CD4-positive, alpha-beta T cell (primary cell): ENCODE data around the gene ZBTB7C. TPM values are rescaled to one million over a fixed set of nuclear protein-coding genes. Genes with fewer than 3 reads are reported as not detected.

Source experiments
- ATAC-seq: fragments of 200-7000 bp; cut with Tn5 transposase; one replicate; pipeline ENCODE4 v1.10.0; 2022; ENCODE audit warnings: mild to moderate bottlenecking; ENCODE audit not compliant: poor library complexity
- CTCF ChIA-PET: fragments of 350-600 bp; sonication (Branson Sonifier 250); formaldehyde crosslinking; loops from one replicate; lab custom pipeline; 2021; ENCODE audit warnings: antibody characterized with exemption, inconsistent platforms; lab: Charles Lee
- POLR2A ChIA-PET: fragments of 350-600 bp; sonication (Branson Sonifier 250); formaldehyde crosslinking; loops from one replicate; lab custom pipeline; 2021; ENCODE audit warnings: antibody characterized with exemption, inconsistent platforms; lab: Charles Lee
- DNase-seq, 14 experiments: peaks; one replicate each; pipeline ENCODE4 v3.0.0-alpha.2; 2013 to 2020; ENCODE audit warnings: mixed read lengths in 2 of 14
- H3K27ac ChIP-seq, 2 donors: one replicate each; pipeline versions ENCODE4 v1.5.1 to v1.7.0; 2013; ENCODE audit warnings: low read length in 2 of 2, low read depth in 1 of 2, mild to moderate bottlenecking in 1 of 2
- H3K27me3 ChIP-seq, 2 experiments: 1 replicate in 1 of 2; 2 replicates in 1 of 2; pipeline versions ENCODE4 v1.6.1 to v1.7.0; 2013; ENCODE audit warnings: low read length in 2 of 2, control low read depth in 1 of 2, mild to moderate bottlenecking in 1 of 2, moderate library complexity in 1 of 2; ENCODE audit not compliant: insufficient read depth in 2 of 2, control insufficient read depth in 1 of 2
- H3K36me3 ChIP-seq: one replicate; pipeline ENCODE4 v1.6.1; 2013; ENCODE audit warnings: low read length, control low read depth; ENCODE audit not compliant: insufficient read depth
- H3K4me1 ChIP-seq: one replicate; pipeline ENCODE4 v1.6.1; 2013; ENCODE audit warnings: low read length, control low read depth; ENCODE audit not compliant: insufficient read depth
- H3K4me3 ChIP-seq: one replicate; pipeline ENCODE4 v1.5.1; 2013; ENCODE audit warnings: mild to moderate bottlenecking, low read length, moderate library complexity
- H3K9me3 ChIP-seq, 2 experiments: 1 replicate in 1 of 2; 2 replicates in 1 of 2; pipeline versions ENCODE4 v1.6.1 to v1.7.0; 2013; ENCODE audit warnings: low read length in 2 of 2, mild to moderate bottlenecking in 2 of 2, control low read depth in 1 of 2, moderate library complexity in 1 of 2; ENCODE audit not compliant: control insufficient read depth in 1 of 2, insufficient read depth in 1 of 2
- H3K27ac Mint-ChIP-seq: one replicate; pipeline ENCODE4 v1.8.0; 2020; ENCODE audit warnings: mixed read lengths
- H3K27me3 Mint-ChIP-seq: one replicate; pipeline ENCODE4 v1.8.0; 2021; ENCODE audit warnings: mixed read lengths
- H3K36me3 Mint-ChIP-seq: one replicate; pipeline ENCODE4 v1.8.0; 2021; ENCODE audit warnings: low read depth, mixed read lengths
- H3K4me1 Mint-ChIP-seq: one replicate; pipeline ENCODE4 v1.8.0; 2021; ENCODE audit warnings: low read depth, mixed read lengths
- H3K4me3 Mint-ChIP-seq: one replicate; pipeline ENCODE4 v1.8.0; 2020; ENCODE audit warnings: mild to moderate bottlenecking, mixed read lengths
- H3K9me3 Mint-ChIP-seq: one replicate; pipeline ENCODE4 v1.8.0; 2020; ENCODE audit warnings: mixed read lengths
- intact Hi-C, 2 experiments: fragments of 100-400 bp; cut with DNase I in 1 of 2; cut with micrococcal nuclease in 1 of 2; formaldehyde crosslinking; loops; one replicate each; pipeline versions ENCODE4 v1.15.1 to v1.9.0; 2023 to 2025; cut with DNase I, micrococcal nuclease
- total RNA-seq, 174 experiments: library from RNA in 2 of 174; stranded (reverse) in 2 of 174; gene quantifications; one replicate each; pipeline ENCODE4 v1.2.3 and lab custom pipeline; 2021 to 2026
- TF ChIP-seq, protein P1 (sequence below): fragments of 200-600 bp; IDR thresholded peaks from one replicate; pipeline ENCODE4 v1.8.0; 2022; ENCODE audit warnings: antibody characterized with exemption, mild to moderate bottlenecking

The ZBTB7C gene
- total RNA-seq, 2 experiments from 2014 or later, result not detected

GRCh38 chr18:48077291-48077690 lies 331.9 kb downstream of the ZBTB7C start:
- no peaks in the 10 kb centered on the region for H3K9me3 ChIP-seq
- peaks cover 5% of the 10 kb centered on the region for H3K27me3 Mint-ChIP-seq

DNA sequence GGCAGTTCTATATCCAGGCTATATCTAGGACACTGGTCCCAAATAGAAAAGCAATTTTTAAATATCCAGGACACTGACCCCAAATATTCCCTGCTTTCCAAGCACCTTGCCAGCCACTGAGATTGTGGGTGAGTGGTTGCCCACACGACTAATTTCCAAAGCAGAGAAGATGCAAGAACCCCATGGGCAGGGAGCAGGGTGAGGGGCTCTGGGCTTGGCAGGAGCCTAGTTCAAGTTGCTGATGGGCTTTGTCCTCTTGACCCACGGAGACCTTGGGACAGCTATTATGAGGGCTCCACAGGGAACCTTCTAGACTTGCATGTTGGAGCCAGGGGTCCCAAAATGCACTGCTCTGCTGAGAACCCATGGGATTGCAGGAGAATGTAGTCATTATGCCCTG lies 332.7 kb downstream of the ZBTB7C start:
- H3K36me3 Mint-ChIP-seq, result no peaks in the 10 kb centered on the region
- no peak overlapping the region for H3K27ac ChIP-seq
- no peak overlapping the region for H3K27ac Mint-ChIP-seq
- no peak for ATAC-seq
- no peak overlapping the region for H3K4me3 ChIP-seq
- H3K9me3 Mint-ChIP-seq, result no peaks in the 10 kb centered on the region
- no peaks in the 10 kb centered on the region for H3K4me1 Mint-ChIP-seq
- DNase-seq, result no peak
- ChIA-PET CTCF (no interaction called here), POLR2A (no interaction called here)
- H3K4me1 ChIP-seq, result no peaks in the 10 kb centered on the region
- TF ChIP-seq, protein P1, sequence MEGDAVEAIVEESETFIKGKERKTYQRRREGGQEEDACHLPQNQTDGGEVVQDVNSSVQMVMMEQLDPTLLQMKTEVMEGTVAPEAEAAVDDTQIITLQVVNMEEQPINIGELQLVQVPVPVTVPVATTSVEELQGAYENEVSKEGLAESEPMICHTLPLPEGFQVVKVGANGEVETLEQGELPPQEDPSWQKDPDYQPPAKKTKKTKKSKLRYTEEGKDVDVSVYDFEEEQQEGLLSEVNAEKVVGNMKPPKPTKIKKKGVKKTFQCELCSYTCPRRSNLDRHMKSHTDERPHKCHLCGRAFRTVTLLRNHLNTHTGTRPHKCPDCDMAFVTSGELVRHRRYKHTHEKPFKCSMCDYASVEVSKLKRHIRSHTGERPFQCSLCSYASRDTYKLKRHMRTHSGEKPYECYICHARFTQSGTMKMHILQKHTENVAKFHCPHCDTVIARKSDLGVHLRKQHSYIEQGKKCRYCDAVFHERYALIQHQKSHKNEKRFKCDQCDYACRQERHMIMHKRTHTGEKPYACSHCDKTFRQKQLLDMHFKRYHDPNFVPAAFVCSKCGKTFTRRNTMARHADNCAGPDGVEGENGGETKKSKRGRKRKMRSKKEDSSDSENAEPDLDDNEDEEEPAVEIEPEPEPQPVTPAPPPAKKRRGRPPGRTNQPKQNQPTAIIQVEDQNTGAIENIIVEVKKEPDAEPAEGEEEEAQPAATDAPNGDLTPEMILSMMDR, result no peak
- no peaks in the 10 kb centered on the region for H3K27me3 ChIP-seq
- no peaks in the 10 kb centered on the region for H3K36me3 ChIP-seq
- H3K9me3 ChIP-seq, result no peaks in the 10 kb centered on the region
- intact Hi-C loops, result no loop called here
- no peak overlapping the region for H3K4me3 Mint-ChIP-seq
- H3K27me3 Mint-ChIP-seq, result peaks cover 5% of the 10 kb centered on the region

More at GRCh38 chr18:48077291-48077690, 331.9 kb downstream of the ZBTB7C start:
- intact Hi-C loops, result no loop called here
- Mint-ChIP-seq H3K4me3 (no peak overlapping the region), H3K36me3 (no peaks in the 10 kb centered on the region), H3K4me1 (no peaks in the 10 kb centered on the region), H3K9me3 (no peaks in the 10 kb centered on the region), H3K27ac (no peak overlapping the region)
- Histone ChIP-seq H3K36me3 (no peaks in the 10 kb centered on the region), H3K4me1 (no peaks in the 10 kb centered on the region), H3K27me3 (no peaks in the 10 kb centered on the region), H3K27ac (no peak overlapping the region), H3K4me3 (no peak overlapping the region)
- TF ChIP-seq, protein P1, result no peak
- ATAC-seq (no peak), DNase-seq (no peak)
- ChIA-PET POLR2A (no interaction called here), CTCF (no interaction called here)

DNA sequence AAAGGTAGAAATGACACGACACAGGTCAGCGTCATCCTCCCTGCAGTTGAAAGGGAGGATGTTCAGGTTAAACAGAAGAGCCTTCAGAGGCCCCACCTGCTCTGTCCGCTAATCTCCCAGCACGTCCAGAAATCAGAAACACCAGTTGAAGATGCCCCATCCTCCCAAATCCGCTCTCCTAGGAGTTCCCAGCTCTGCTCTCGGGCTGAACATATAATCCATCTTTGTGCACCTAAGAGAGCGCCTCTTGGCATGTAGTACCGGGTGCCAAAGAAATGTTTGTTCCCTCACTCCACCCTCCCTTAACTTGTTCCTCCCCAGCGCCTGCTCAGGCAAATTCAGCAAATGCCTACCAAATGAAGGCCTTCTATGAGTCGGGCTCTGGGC lies 333.5 kb downstream of the ZBTB7C start:
- Mint-ChIP-seq H3K36me3 (no peaks in the 10 kb centered on the region), H3K4me1 (no peaks in the 10 kb centered on the region), H3K4me3 (no peak overlapping the region), H3K27ac (no peak overlapping the region), H3K27me3 (peaks cover 11% of the 10 kb centered on the region), H3K9me3 (no peaks in the 10 kb centered on the region)
- H3K4me3 ChIP-seq, result no peak overlapping the region
- H3K4me1 ChIP-seq, result no peaks in the 10 kb centered on the region
- DNase-seq (no peak), ATAC-seq (no peak)
- no peaks in the 10 kb centered on the region for H3K36me3 ChIP-seq
- CTCF ChIA-PET, result no interaction called here
- POLR2A ChIA-PET, result no interaction called here
- H3K27ac ChIP-seq, result no peak overlapping the region
- peaks cover 0 to under 1% of the 10 kb centered on the region in 2 experiments for H3K27me3 ChIP-seq
- no peaks in the 10 kb centered on the region for H3K9me3 ChIP-seq
- TF ChIP-seq, protein P1, result no peak
- intact Hi-C loops, result no loop called here
